HepG2 (cell line): ENCODE measurements around the gene PRKCE. TPM values are rescaled to one million over a fixed set of nuclear protein-coding genes. Genes with fewer than 3 reads are reported as not detected.

Experiments
- CHCHD3 ChIP-seq: sonication (generic); formaldehyde crosslinking; IDR thresholded peaks from 2 replicates; pipeline ENCODE4 v1.8.0; 2022; ENCODE audit warnings: mild to moderate bottlenecking, missing genetic modification reagents, moderate library complexity
- CHD4 ChIP-seq: fragments of 200-600 bp; sonication (generic); IDR thresholded peaks from 2 replicates; pipeline ENCODE4 v1.7.0; 2017; ENCODE audit warnings: mild to moderate bottlenecking, low read length, borderline replicate concordance
- ELF1 ChIP-seq: sonication (generic); formaldehyde crosslinking; IDR thresholded peaks from 2 replicates; pipeline ENCODE4 v1.4.0; 2020; ENCODE audit warnings: missing genetic modification reagents
- MAFK ChIP-seq, 2 experiments: IDR thresholded peaks in 1 of 2; conservative IDR thresholded peaks in 1 of 2; 2 replicates each; pipeline ENCODE4 v1.6.1; 2011; ENCODE audit warnings: improper control_type of control experiment in 2 of 2, low read length in 2 of 2
- MED1 ChIP-seq: sonication (generic); formaldehyde crosslinking; IDR thresholded peaks from 2 replicates; pipeline ENCODE4 v1.4.0; 2020; ENCODE audit warnings: missing genetic modification reagents
- MLLT10 ChIP-seq: sonication (generic); formaldehyde crosslinking; IDR thresholded peaks from 2 replicates; pipeline ENCODE4 v1.4.0; 2020; ENCODE audit warnings: missing genetic modification reagents
- NAIF1 ChIP-seq: sonication (generic); formaldehyde crosslinking; IDR thresholded peaks from 2 replicates; pipeline ENCODE4 v1.5.0; 2020; ENCODE audit warnings: mild to moderate bottlenecking, missing genetic modification reagents, borderline replicate concordance
- NR2C2 ChIP-seq: sonication (generic); formaldehyde crosslinking; IDR thresholded peaks from 2 replicates; pipeline ENCODE4 v1.4.0; 2020; ENCODE audit warnings: missing genetic modification reagents, mild to moderate bottlenecking, moderate library complexity, borderline replicate concordance
- PHF20 ChIP-seq: sonication (generic); formaldehyde crosslinking; IDR thresholded peaks from 2 replicates; pipeline ENCODE4 v1.5.0; 2020; ENCODE audit warnings: mild to moderate bottlenecking, missing genetic modification reagents
- PHF21A ChIP-seq: sonication (generic); formaldehyde crosslinking; IDR thresholded peaks from 2 replicates; pipeline ENCODE4 v1.5.0; 2020; ENCODE audit warnings: mild to moderate bottlenecking, missing genetic modification reagents
- RFX3 ChIP-seq: IDR thresholded peaks from 2 replicates; pipeline ENCODE4 v1.6.1; 2016; ENCODE audit warnings: missing biosample characterization, missing genetic modification reagents
- RXRB ChIP-seq: IDR thresholded peaks from 2 replicates; pipeline ENCODE4 v1.6.1; 2016; ENCODE audit warnings: borderline replicate concordance, missing genetic modification reagents, missing compliant biosample characterization
- SALL1 ChIP-seq: sonication (generic); formaldehyde crosslinking; IDR thresholded peaks from 2 replicates; pipeline ENCODE4 v1.8.0; 2022; ENCODE audit warnings: mild to moderate bottlenecking, missing genetic modification reagents
- SMAD1 ChIP-seq: sonication (generic); formaldehyde crosslinking; IDR thresholded peaks from 2 replicates; pipeline ENCODE4 v1.4.0; 2020; ENCODE audit warnings: missing genetic modification reagents, low read depth, mild to moderate bottlenecking, borderline replicate concordance
- TEAD3 ChIP-seq: optimal IDR thresholded peaks from 2 replicates; pipeline ENCODE3; 2016; ENCODE audit warnings: borderline replicate concordance
- THYN1 ChIP-seq: sonication (generic); formaldehyde crosslinking; IDR thresholded peaks from 2 replicates; pipeline ENCODE4 v1.8.1; 2023; ENCODE audit warnings: low read depth, mild to moderate bottlenecking, moderate library complexity, missing genetic modification reagents, borderline replicate concordance
- TMF1 ChIP-seq: sonication (generic); formaldehyde crosslinking; IDR thresholded peaks from 2 replicates; pipeline ENCODE4 v1.8.1; 2022; ENCODE audit warnings: low read depth, missing genetic modification reagents
- ZNF225 ChIP-seq: sonication (generic); formaldehyde crosslinking; IDR thresholded peaks from 2 replicates; pipeline ENCODE4 v1.4.0; 2020; ENCODE audit warnings: mild to moderate bottlenecking, missing genetic modification reagents
- ZNF382 ChIP-seq: sonication (generic); formaldehyde crosslinking; IDR thresholded peaks from 2 replicates; pipeline ENCODE4 v1.5.0; 2020; ENCODE audit warnings: missing genetic modification reagents, mild to moderate bottlenecking, borderline replicate concordance
- ZNF510 ChIP-seq: sonication (generic); formaldehyde crosslinking; IDR thresholded peaks from 2 replicates; pipeline ENCODE4 v1.4.0; 2020; ENCODE audit warnings: low read depth, mild to moderate bottlenecking, missing genetic modification reagents
- ZNF777 ChIP-seq: sonication (generic); formaldehyde crosslinking; IDR thresholded peaks from 2 replicates; pipeline ENCODE4 v1.4.0; 2020; ENCODE audit warnings: missing genetic modification reagents
- polyA plus RNA-seq, 8 experiments: library from polyadenylated mRNA; depleted of rRNA in 3 of 8; stranded (reverse) in 7 of 8; unstranded in 1 of 8; fragments of >200 nt; fragmentation: Illumina TruSeq in 4 of 8; extraction: Trizol in 4 of 8; gene quantifications; 2 replicates each; pipeline versions ENCODE4 v1.2.1 to v1.2.3, GENCODE V29; 2011 to 2016; ENCODE audit warnings: low read depth in 4 of 8, missing spikeins in 1 of 8, mixed read lengths in 1 of 8; ENCODE audit not compliant: insufficient read depth in 1 of 8
- total RNA-seq, 5 experiments: library from RNA; depleted of rRNA; stranded (reverse); fragments of >200 nt; fragmentation: Illumina TruSeq; extraction: Trizol; gene quantifications; 2 replicates each; pipeline ENCODE4 v1.2.3, GENCODE V29; 2016; ENCODE audit warnings: low read depth in 1 of 5
- TF ChIP-seq, protein P1 (sequence below): sonication (generic); formaldehyde crosslinking; IDR thresholded peaks from 2 replicates; pipeline ENCODE4 v1.4.0; 2020; ENCODE audit warnings: missing genetic modification reagents, borderline replicate concordance
- TF ChIP-seq, protein P2 (sequence below): sonication (generic); formaldehyde crosslinking; conservative IDR thresholded peaks from 2 replicates; pipeline ENCODE4 v1.4.0; 2020; ENCODE audit warnings: missing genetic modification reagents
- TF ChIP-seq, protein P3 (sequence below): sonication (generic); formaldehyde crosslinking; IDR thresholded peaks from 2 replicates; pipeline ENCODE4 v1.4.0; 2020; ENCODE audit warnings: missing genetic modification reagents, borderline replicate concordance
- TF ChIP-seq, protein P4 (sequence below): sonication (generic); formaldehyde crosslinking; IDR thresholded peaks from 2 replicates; pipeline ENCODE4 v1.8.1; 2023; ENCODE audit warnings: mild to moderate bottlenecking, missing genetic modification reagents, borderline replicate concordance

Gene PRKCE
- total and polyA plus RNA-seq, 2 of the 13 experiments (the other 11 are each of a cell fraction or from before 2014, with no cell fraction given), result 1.0 to 3.9 TPM

DNA sequence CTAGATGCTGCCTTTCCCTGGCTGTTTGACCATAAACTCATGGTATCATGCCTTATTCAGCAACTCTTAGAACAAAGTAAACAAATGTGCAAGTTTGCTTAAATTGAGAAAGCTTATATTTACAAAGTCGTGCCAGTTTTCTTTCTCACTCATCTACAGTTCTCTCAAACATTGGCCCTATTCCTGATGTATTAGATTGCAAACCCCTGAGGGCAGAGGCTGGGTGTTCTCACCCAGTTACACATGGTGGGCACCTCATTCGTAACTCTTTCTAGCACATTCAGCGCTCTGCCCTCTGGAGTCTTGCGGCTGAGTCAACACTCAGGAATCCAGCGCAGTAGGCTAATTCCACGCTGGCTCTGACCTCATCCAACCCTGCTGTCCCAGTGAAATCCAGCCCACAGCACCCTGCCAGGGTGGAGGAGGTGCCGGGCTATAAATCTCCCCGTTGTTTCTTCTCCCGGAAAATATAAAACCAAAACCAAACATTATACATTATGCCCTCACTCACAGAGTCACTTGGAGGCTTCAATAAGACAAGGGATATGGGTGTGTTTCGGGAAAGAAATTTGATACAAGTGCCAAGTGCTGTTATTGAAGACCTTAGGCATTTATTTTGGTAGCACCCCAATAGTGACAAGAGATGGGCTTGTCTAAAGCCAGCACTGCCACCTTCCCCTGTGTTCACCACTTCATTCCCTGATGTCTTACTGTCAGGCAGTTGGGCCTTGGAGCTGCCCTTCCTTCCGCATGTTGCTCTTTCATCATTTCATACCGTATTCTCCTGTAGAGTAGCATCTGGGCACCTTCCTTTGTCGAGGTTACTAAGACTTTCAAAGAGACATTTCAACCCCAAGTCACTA is 287.4 kb downstream of the PRKCE start (continued):
- no peak for TF ChIP-seq ZNF510
- TF ChIP-seq SMAD1 (CRISPR knock-in tag), result no peak
- no peak for TF ChIP-seq RFX3 (CRISPR knock-in tag)
- peak in 1 of 2 experiments; percentile 52; a peak in 3 of 4 replicates for TF ChIP-seq MAFK (conservative IDR thresholded peaks at IDR 0.05 in 1 of 2, IDR thresholded peaks at IDR 0.05 in 1 of 2; ENCODE audit: low read length in 2 of 2)
- TF ChIP-seq THYN1, result no peak
- TF ChIP-seq, protein P1, sequence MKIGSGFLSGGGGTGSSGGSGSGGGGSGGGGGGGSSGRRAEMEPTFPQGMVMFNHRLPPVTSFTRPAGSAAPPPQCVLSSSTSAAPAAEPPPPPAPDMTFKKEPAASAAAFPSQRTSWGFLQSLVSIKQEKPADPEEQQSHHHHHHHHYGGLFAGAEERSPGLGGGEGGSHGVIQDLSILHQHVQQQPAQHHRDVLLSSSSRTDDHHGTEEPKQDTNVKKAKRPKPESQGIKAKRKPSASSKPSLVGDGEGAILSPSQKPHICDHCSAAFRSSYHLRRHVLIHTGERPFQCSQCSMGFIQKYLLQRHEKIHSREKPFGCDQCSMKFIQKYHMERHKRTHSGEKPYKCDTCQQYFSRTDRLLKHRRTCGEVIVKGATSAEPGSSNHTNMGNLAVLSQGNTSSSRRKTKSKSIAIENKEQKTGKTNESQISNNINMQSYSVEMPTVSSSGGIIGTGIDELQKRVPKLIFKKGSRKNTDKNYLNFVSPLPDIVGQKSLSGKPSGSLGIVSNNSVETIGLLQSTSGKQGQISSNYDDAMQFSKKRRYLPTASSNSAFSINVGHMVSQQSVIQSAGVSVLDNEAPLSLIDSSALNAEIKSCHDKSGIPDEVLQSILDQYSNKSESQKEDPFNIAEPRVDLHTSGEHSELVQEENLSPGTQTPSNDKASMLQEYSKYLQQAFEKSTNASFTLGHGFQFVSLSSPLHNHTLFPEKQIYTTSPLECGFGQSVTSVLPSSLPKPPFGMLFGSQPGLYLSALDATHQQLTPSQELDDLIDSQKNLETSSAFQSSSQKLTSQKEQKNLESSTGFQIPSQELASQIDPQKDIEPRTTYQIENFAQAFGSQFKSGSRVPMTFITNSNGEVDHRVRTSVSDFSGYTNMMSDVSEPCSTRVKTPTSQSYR, result peak; percentile 30; the same call in 1 of the 2 replicates
- no peak for TF ChIP-seq ZNF382 (CRISPR knock-in tag)
- TF ChIP-seq, protein P2, sequence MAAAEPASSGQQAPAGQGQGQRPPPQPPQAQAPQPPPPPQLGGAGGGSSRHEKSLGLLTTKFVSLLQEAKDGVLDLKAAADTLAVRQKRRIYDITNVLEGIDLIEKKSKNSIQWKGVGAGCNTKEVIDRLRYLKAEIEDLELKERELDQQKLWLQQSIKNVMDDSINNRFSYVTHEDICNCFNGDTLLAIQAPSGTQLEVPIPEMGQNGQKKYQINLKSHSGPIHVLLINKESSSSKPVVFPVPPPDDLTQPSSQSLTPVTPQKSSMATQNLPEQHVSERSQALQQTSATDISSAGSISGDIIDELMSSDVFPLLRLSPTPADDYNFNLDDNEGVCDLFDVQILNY (CRISPR knock-in tag), result no peak
- TF ChIP-seq ZNF777 (CRISPR knock-in tag), result no peak
- TF ChIP-seq TMF1 (CRISPR knock-in tag), result no peak
- TF ChIP-seq CHCHD3, result no peak
- TF ChIP-seq CHD4, result no peak
- no peak for TF ChIP-seq NR2C2 (CRISPR knock-in tag)
- peak; percentile 92 for TF ChIP-seq TEAD3 (CRISPR knock-in tag)
- TF ChIP-seq MLLT10 (CRISPR knock-in tag), result no peak
- no peak for TF ChIP-seq ELF1 (CRISPR knock-in tag)
- 0 out of 2 replicates have a peak, but pooled peaks have one; percentile 41 for TF ChIP-seq PHF21A (CRISPR knock-in tag)
- TF ChIP-seq MED1 (CRISPR knock-in tag), result 0 out of 2 replicates have a peak, but pooled peaks have one; percentile 10
- TF ChIP-seq NAIF1, result no peak
- TF ChIP-seq ZNF225 (CRISPR knock-in tag), result no peak
- TF ChIP-seq, protein P3, sequence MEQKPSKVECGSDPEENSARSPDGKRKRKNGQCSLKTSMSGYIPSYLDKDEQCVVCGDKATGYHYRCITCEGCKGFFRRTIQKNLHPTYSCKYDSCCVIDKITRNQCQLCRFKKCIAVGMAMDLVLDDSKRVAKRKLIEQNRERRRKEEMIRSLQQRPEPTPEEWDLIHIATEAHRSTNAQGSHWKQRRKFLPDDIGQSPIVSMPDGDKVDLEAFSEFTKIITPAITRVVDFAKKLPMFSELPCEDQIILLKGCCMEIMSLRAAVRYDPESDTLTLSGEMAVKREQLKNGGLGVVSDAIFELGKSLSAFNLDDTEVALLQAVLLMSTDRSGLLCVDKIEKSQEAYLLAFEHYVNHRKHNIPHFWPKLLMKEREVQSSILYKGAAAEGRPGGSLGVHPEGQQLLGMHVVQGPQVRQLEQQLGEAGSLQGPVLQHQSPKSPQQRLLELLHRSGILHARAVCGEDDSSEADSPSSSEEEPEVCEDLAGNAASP (CRISPR knock-in tag), result peak; percentile 96
- TF ChIP-seq SALL1, result peak; percentile 13; the same call in 1 of the 2 replicates
- peak; percentile 73 for TF ChIP-seq RXRB (CRISPR knock-in tag)
- TF ChIP-seq, protein P4, sequence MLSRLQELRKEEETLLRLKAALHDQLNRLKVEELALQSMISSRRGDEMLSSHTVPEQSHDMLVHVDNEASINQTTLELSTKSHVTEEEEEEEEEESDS (CRISPR knock-in tag), result no peak
- TF ChIP-seq PHF20, result no peak
